Endothelial cell of umbilical vein (primary cell): Measurements from ENCODE around the gene KDM4B.

Source experiments
- CTCF ChIP-seq, 2 donors: IDR thresholded peaks; 1 replicate in 1 of 2; 2 replicates in 1 of 2; pipeline ENCODE4 v1.5.1; 2011; ENCODE audit warnings: low read length in 2 of 2, mild to moderate bottlenecking in 2 of 2, moderate library complexity in 2 of 2, control low read depth in 1 of 2, inconsistent platforms in 1 of 2, low read depth in 1 of 2; ENCODE audit not compliant: insufficient read depth in 1 of 2; ENCODE audit errors: extremely low read depth in 1 of 2
- EZH2 ChIP-seq: IDR thresholded peaks from 2 replicates; pipeline ENCODE4 v1.6.1; 2012; ENCODE audit warnings: borderline replicate concordance, low read depth, mild to moderate bottlenecking, moderate library complexity, low read length, inconsistent platforms; ENCODE audit not compliant: severe bottlenecking
- FOS ChIP-seq: IDR thresholded peaks from 2 replicates; pipeline ENCODE4 v1.6.1; 2011; ENCODE audit warnings: mild to moderate bottlenecking, low read length, moderate library complexity, borderline replicate concordance; ENCODE audit not compliant: insufficient read depth
- GATA2 ChIP-seq: IDR thresholded peaks from 2 replicates; pipeline ENCODE4 v1.7.0; 2011; ENCODE audit warnings: low read depth, mild to moderate bottlenecking, moderate library complexity, mixed read lengths, low read length; ENCODE audit not compliant: insufficient read length, insufficient read depth
- JUN ChIP-seq: IDR thresholded peaks from 2 replicates; pipeline ENCODE4 v1.6.1; 2011; ENCODE audit warnings: borderline replicate concordance, low read depth; ENCODE audit not compliant: insufficient read length, insufficient read depth
- MYC ChIP-seq: IDR thresholded peaks from one replicate; pipeline ENCODE4 v1.6.1; 2011; ENCODE audit warnings: mild to moderate bottlenecking, low read depth, low read length
- POLR2A ChIP-seq: IDR thresholded peaks from 2 replicates; pipeline ENCODE4 v1.6.1; 2012; ENCODE audit warnings: low read depth, mild to moderate bottlenecking, control low read depth, low read length
- POLR2AphosphoS5 ChIP-seq: IDR thresholded peaks from 2 replicates; pipeline ENCODE4 v1.6.1; 2012; ENCODE audit warnings: low read depth, mild to moderate bottlenecking, control low read depth, low read length, moderate library complexity; ENCODE audit not compliant: insufficient read depth

GRCh38 chr19:4922530-4923275 is 46.2 kb upstream of the KDM4B start:
- TF ChIP-seq POLR2AphosphoS5 = no peak
- no peak for TF ChIP-seq CTCF (IDR thresholded peaks at IDR 0.05; ENCODE audit: extremely low read depth in 1 of 2, insufficient read depth in 1 of 2, low read depth in 1 of 2, low read length in 2 of 2)
- no peak for TF ChIP-seq POLR2A
- no peak for TF ChIP-seq MYC
- TF ChIP-seq EZH2 = no peak
- TF ChIP-seq FOS = no peak
- no peak for TF ChIP-seq GATA2
- TF ChIP-seq JUN = no peak
